ENCODE results near the gene SCGB1C2.

Gene SCGB1C2

DNA sequence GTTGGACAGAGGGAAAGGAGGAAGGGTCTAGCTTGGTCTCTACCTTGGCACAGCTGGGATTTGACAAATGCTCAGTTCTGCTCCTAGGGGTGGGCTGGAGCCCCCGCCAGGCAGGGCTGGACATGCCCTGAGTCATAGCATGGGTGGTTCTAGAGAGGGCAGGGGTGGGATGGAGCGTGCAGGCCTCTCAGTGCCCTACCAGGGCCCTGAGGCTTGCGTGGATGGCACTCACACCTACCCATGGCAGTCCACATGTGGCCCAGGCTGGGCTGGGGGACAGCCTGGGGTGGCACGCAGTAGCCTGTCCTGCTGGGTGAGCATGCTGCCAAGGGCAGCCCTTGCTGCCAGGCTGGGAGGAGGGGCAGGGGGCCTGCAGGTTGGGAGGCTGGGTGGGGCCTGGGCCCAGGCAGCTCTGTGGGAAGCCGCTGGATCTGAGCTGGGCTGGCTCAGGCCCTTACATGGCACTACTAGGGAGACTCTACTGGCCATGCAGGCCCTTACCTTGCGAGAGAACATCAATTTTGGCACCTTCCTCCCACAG is 32.8 kb downstream of the SCGB1C2 start:
- in situ Hi-C loops (cut with MboI; ENCODE audit: low sequenced_read_pairs): no loop called here

DNA sequence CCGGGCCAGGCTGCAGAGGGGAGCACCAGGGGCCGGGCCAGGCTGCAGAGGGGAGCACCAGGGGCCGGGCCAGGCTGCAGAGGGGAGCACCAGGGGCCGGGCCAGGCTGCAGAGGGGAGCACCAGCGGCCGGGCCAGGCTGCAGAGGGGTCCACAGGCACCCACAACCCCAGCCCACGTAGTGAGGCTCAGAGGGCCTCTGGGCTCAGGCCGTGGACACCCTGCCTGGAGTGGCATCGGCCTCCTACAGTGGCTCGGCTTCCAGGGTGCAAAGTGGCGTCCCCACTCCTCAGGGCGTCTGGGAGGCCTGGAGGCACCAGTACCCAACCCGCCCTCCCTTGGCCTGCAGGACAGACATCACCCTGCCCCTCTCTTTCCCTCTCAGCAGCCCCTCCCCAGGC is 34.5 kb downstream of the SCGB1C2 start:
- in situ Hi-C loops (cut with MboI; ENCODE audit: low sequenced_read_pairs): no loop called here

DNA sequence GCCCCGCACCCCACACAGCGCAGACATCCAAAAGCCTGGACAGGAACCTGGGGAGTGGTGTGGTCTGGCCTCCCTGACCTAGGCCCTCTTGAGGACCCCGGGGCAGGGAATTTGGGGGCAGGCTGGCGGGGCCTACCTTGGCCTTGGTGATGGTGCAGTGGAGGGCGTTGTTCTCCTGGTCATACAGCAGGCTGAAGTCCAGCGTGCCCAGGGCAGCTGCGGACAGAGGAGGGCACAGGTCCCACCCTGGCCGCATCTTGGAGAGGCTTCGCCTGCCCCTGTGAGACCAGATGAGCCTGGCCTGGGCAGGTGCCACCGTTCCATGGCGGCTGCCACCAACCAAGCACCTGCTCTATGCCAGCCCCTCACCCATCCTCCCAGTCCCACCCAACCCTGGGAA is 35.0 kb downstream of the SCGB1C2 start:
- in situ Hi-C loops (cut with MboI; ENCODE audit: low sequenced_read_pairs): no loop called here

DNA sequence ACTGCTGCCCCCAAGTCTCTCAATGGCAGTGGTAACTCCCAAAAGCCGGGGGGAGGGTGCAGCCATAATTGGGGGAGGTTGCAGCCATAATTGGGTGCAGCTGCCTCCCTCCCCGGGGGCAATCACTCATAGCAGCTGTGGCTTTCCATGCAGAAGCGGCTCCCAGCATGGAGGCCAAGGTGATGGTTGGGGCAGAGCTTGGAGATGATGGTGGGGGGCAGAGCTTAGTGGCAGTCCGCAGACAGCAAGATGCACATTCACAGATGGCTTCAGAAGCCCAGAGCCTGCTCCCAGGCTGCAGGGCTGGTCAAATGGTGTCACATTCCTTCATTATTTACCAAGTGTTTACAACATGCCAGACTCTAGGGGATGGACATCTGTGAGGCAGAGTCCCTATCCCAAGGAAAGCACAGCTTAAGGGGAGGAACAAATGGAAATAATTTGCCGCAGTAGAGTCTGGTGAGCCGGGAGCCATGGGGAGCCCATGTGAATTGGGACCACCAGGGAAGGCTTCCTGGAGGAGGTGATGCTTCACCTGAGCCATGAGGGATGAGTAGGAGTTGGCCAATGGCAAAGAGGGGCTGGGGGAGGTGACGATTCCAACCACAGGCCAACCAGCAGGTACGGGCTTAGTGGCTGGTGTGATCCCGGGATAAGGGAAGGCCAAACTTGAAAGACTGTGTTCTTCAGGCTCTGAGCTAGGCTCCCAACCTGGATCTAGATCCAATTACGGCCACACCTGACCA is 36.0 kb downstream of the SCGB1C2 start:
- in situ Hi-C loops (cut with MboI; ENCODE audit: low sequenced_read_pairs): no loop called here

DNA sequence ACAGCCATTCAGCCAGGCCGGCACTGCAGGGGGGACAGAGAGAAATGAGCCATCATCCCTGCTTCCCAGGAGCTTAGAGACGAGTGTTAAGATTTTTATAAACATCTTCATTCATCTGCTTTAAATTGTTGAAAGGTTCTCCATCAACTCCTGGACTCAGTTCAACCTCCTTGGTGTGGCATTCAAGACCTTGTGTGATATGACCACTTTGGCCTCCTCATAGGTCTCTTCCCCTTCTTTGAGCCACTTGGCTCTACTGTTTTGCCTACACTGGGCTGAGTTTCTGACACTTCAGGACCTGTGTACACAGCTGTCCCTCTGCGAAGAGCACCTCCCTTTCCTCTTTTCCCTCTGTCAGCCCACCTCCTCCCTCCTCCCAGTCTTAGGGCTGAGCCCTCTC is 39.8 kb downstream of the SCGB1C2 start:
- in situ Hi-C loops (cut with MboI; ENCODE audit: low sequenced_read_pairs): no loop called here

DNA sequence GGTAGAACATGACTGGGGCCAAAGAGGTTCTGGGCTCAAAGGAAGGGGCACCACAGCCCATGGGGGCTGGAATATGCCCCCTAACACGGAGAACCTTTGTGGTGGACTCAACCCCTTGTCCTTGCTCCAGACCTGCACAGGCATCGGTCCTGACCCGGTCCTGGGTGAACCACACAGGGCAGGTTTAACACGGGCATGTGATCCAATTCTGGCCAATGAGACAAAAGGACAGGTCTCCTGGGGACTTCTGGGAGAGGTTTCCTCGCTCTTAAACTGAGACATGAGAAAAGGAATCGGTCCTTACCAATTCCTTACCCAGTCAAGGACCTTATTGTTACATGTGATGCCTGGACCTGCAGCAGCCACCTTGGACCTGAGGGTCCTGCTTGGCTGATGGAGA is 40.4 kb downstream of the SCGB1C2 start:
- in situ Hi-C loops (cut with MboI; ENCODE audit: low sequenced_read_pairs): no loop called here

DNA sequence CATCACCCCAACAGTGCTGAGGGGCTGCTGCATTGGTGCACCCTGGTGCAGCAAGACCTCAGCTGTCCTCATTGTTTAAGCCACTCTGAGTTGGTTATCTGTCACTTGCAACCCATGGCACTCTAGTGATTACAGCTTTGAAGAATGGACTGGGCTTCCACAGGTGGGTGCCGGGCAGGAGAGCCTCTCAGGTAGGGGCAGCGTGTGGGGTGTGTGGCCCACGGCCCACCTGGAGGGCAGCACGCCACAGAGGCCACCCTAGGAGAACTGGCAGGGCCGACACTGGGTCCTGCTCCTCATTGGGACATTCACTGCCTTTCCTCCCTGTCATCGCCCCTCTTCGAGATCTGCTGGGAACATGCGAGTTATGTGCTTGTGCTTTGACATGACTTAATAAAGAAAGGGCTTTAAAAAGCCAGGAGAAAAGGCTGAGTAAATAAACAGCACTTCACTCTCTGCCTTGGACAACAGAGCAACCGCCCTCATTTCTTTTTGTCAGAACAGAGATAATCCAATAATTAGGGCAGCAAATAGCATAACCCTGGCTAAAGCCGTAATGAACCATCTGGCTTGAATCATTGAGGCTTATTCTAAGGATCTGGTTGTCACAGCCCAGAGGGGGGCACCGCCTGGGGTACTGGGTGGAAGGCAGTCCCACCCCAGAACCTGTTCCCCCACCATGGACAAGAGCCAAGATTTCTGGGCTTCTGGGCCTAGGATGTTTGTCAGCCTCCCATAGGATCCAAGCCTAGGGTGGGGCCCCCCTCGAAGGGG is 41.1 kb downstream of the SCGB1C2 start:
- in situ Hi-C loops (cut with MboI; ENCODE audit: low sequenced_read_pairs): no loop called here

DNA sequence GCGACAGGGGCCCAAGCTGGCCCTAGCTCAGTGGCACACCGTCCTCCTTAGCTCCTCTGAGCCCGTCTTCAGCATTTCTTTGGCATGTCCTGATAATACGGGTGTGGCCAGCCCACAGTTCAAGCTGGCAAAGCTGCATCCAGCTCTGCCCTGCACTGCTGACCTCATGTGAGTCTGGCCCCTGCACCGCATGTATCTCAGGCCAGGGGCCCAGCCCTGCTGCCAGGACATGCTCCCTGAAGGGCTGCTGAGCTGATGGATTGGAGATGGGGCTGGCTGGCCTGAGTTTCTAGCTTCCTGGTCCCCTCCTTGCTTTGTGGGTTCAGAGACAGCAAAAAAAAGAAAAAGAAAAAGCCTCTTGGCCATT is 41.7 kb downstream of the SCGB1C2 start:
- in situ Hi-C loops (cut with MboI; ENCODE audit: low sequenced_read_pairs): no loop called here

DNA sequence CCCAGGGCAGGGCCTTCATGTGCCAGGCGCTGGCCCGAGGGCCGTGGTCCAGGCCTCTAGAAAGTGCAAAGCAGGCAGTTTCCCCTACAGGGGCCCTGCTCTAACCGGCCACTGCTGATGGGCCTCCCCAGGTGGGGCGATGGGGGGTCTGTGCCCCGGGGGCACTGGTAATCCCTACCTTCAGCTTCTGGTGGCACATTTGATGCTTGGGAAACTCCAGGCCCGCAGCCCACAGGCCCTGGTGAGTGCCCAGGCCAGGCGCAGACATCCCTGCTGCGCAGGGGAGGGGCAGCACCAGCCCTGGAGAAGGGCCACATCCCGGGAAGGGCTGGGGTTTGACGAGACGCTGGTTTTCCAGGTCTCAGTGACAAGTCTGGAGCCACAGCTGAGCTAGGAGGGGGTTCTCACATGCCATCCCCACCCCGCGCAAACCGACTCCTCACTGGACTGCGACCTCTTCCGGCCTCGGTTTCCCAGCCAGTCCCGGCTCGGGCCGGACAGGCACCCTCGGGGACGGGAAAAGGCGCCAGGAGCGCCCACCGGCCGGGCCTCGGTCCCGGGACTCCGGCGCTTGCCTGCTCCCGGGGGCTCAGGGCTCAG is 42.5 kb downstream of the SCGB1C2 start:
- in situ Hi-C loops (cut with MboI; ENCODE audit: low sequenced_read_pairs): no loop called here

DNA sequence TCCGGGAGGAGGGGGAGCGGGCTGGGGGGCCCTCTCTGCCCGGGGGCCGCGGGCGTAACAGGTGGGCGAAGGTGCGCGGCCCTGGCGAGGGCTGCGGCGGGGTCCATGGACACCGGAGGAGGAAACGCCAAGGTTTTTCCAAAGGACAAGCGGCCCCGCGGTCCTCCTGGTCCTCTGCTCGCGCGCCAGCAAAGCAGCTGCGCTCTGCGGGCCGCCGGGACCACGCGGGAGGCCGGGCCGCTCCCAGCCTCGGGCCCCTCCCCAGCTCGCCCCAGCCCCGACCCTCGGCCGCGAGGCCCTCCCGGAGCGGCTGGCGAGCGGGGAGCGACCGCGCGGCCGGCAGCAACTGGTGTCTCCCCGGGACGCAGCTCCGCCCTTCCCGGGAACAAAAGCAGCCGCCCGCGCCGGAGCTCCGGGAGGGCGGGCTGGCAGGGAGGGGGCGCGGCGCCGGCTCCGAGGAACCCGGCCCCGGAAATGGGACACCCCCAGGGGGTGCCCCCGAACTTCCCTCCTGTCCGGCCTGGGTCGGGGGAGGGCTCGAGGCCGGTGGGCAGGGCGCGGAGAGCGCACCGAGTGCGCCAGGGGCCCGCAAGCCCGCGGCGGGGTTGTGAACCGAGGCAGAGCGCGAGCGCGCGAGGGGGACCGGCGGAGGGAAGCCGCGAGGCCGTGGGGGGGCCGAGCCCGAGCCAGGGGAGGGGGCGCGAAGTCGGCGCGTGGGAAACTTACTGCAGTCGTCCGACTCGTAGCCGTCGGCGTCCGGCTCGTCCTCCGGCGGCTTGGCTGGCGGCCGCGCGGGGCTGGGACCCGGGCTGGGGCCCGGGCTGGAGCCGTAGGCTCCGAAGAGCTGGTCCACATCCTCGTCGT is 43.2 kb downstream of the SCGB1C2 start:
- in situ Hi-C loops (cut with MboI; ENCODE audit: low sequenced_read_pairs): no loop called here

DNA sequence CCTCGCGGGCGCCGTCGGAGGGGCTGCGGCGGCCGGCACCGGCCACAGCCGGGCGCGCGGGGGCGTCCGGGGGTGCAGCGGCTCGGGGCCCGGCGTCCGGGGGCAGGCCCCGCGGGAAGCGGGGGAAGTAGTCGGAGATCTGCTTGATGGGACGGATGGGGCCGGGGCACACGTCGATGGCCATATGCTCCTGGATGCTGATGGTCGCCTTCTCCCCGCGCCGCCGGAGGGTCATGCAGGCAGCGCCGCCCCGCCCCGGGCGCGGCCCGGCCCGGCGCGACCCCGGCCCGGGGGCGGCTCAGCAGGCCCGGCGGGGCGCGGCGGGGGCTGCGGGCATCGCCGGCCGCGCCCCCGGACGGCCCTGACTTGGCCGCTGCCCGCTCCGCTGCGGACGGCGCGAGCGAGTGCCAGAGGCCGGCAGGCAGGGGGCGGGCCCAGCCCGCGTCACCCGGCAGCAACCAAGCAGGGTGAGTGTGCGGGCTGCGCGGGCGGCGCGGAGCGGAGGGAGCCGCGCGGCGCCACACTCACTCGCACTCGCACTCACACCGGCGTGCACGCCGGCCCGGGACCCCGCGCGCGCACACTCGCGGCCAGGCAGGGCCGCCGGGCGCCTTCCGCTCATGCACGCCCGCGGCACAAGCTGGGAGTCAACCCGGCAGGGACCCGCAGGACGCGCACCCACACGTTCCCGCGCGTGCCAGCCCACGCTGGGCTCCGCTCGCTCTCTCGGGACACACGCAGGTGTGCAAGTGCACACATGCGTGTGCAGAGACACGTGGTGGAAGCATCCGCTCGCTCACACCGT is 44.1 kb downstream of the SCGB1C2 start, which contains the start of gene DOC2B:
DOC2B (minus strand) TSS at position 406 of the 805 bp plus-strand sequence; CDS start at position 235, 171 bp downstream.
- in situ Hi-C loops (cut with MboI; ENCODE audit: low sequenced_read_pairs): no loop called here

DNA sequence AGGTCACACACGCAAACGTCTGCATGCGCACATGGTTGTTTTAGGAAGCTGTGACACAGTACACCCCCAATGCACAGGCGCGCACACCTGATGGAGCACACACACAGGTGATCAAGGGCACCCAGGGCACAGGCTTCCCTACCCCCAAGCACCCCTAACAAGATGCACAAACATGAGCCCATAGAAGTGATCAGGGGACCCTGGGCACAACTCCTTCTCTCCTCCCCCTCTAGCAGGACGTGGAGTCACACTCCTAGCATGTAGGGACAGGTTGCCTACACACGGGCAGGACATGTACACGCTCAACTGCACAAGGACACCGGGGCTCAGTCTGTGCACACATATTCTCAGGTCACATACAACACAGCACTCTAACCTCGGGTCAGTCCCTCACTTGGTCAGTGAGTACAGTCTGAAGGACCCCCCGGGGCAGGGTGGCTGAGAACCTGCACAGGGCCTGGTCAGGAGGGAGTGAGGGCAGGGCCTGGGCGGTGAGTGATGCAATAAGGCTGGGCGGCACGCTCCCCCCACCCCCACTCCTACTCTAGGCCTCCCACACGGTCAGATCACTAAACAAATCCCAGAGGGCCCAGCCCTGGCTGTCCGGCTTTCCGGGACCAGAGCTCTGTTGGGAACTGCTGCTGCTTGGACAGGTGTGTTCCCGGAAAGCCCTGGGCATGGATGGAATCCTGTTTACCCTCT is 44.8 kb downstream of the SCGB1C2 start:
- in situ Hi-C loops (cut with MboI; ENCODE audit: low sequenced_read_pairs): no loop called here

DNA sequence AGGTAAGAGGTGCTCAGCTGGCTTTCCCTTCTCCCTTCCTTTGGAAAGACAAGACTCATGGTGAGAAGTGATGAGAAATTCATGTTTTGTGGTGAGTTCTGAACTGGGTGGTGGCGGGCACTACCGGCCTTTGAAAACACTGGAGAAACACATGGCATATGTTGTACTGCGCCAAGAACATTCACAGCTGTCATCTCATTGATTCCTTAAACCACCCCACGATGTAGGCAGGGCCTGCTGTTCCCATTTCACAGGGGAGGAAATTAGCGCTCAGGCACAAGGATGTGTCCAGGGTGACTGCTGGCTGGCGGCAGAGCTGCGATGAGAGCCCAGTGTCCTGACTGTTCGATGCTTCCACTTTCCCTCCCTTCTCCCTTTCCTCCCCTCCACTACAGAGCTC is 45.7 kb downstream of the SCGB1C2 start:
- in situ Hi-C loops (cut with MboI; ENCODE audit: low sequenced_read_pairs): no loop called here

DNA sequence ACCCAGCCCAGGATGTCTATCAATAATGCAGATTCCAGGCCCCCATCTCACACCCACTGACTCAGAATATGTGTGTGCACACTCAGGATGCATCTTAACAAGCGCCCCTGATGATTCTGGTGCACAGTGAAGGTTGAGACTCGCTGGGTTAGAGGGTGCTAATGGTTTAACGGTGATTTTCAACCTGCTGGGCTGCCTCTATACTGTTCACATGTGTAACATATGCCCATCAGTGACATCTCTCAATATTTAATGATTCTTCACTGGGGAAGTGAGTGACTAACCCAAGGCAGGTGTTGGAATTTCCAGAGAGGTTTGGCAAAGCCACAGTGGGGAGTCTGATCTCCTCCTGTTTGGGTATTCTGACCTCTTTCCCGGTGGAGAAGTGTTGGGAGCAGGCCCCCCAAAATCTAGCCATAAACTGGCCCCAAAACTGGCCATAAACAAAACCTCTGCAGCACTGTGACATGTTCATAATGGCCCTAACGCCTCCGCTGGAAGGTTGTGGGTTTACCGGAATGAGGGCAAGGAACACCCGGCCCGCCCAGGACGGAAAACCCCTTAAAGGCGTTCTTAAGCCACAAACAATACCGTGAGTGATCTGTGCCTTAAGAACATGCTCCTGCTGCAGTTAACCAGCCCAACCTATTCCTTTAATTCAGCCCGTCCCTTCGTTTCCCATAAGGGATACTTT is 48.2 kb downstream of the SCGB1C2 start:
- in situ Hi-C loops (cut with MboI; ENCODE audit: low sequenced_read_pairs): no loop called here

DNA sequence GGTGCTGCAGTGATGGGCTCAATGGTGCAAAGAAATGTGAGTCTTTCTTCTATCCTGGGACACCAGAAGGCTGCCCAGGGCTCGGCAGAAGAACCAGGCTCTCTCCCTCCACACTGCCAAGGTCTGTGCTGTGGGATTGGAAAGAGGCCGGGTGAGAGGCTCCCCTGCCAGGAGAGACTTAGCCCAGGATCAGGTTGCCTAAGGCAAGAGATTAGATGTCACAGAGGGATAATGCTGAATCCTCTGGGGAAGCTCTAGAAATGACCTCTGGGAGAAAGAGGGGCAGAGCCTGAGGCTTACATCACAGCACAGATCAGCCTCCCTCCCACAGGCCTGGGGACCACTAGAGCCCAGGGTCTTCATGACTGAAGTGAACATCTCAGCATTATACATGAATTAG is 49.8 kb downstream of the SCGB1C2 start:
- in situ Hi-C loops (cut with MboI; ENCODE audit: low sequenced_read_pairs): no loop called here
